PC-9 (cell line): ENCODE measurements around the gene TNFAIP3. TPM values are rescaled to one million over a fixed set of nuclear protein-coding genes. Genes with fewer than 3 reads are reported as not detected.

Experiments used
- BruUV-seq: library from RNA; stranded (reverse); fragments of 400-500 nt; replicated peaks from 2 replicates; lab custom pipeline; 2021; lab: Mats Ljungman, UMichigan
- CTCF ChIA-PET: fragments of 300-600 bp; sonication (Branson Sonifier 250); formaldehyde crosslinking; loops from one replicate; lab custom pipeline; 2022; ENCODE audit warnings: antibody characterized with exemption; lab: Charles Lee
- POLR2A ChIA-PET: fragments of 300-600 bp; sonication (Branson Sonifier 250); formaldehyde crosslinking; loops from one replicate; lab custom pipeline; 2022; ENCODE audit warnings: antibody characterized with exemption; ENCODE audit not compliant: unreplicated experiment; lab: Charles Lee
- DNase-seq, 2 experiments: peaks; one replicate each; pipeline versions ENCODE4 v3.0.0 to v3.0.0-alpha.2; 2015 to 2022; ENCODE audit warnings: mixed read lengths in 1 of 2
- H2AFZ ChIP-seq: fragments of 200-600 bp; sonication (generic); 2 replicates; pipeline ENCODE4 v1.8.1; 2017; ENCODE audit warnings: antibody characterized with exemption
- H3F3A ChIP-seq: fragments of 200-600 bp; sonication (generic); 2 replicates; pipeline ENCODE4 v1.8.1; 2017; ENCODE audit warnings: antibody characterized with exemption, mild to moderate bottlenecking, low read depth; ENCODE audit not compliant: insufficient read depth
- H3K27ac ChIP-seq: fragments of 200-600 bp; sonication (generic); 2 replicates; pipeline ENCODE4 v1.6.1; 2016; ENCODE audit warnings: mixed run types
- H3K27me3 ChIP-seq: fragments of 200-600 bp; sonication (generic); 2 replicates; pipeline ENCODE4 v1.6.1; 2016; ENCODE audit warnings: low read depth, mixed run types; ENCODE audit not compliant: insufficient read depth
- H3K36me3 ChIP-seq: fragments of 200-600 bp; sonication (generic); 2 replicates; pipeline ENCODE4 v1.6.1; 2016; ENCODE audit warnings: low read depth, mixed run types
- H3K4me1 ChIP-seq: fragments of 200-600 bp; sonication (generic); replicated peaks from 2 replicates; pipeline ENCODE4 v1.6.1; 2016; ENCODE audit warnings: mixed run types; ENCODE audit not compliant: insufficient read depth
- H3K4me2 ChIP-seq: fragments of 200-600 bp; sonication (generic); 2 replicates; pipeline ENCODE4 v1.6.1; 2017; ENCODE audit warnings: mixed run types
- H3K4me3 ChIP-seq: fragments of 200-600 bp; sonication (generic); 2 replicates; pipeline ENCODE4 v1.6.1; 2016; ENCODE audit warnings: mixed run types
- H3K79me2 ChIP-seq: fragments of 200-600 bp; sonication (generic); 2 replicates; pipeline ENCODE4 v1.6.1; 2017; ENCODE audit warnings: low read depth, mixed run types
- H3K9me2 ChIP-seq: fragments of 200-600 bp; sonication (generic); 2 replicates; pipeline ENCODE4 v1.8.1; 2017; ENCODE audit warnings: mild to moderate bottlenecking; ENCODE audit not compliant: insufficient read depth
- H3K9me3 ChIP-seq: fragments of 200-600 bp; sonication (generic); 2 replicates; pipeline ENCODE4 v1.8.1; 2016; ENCODE audit warnings: low read depth; ENCODE audit not compliant: insufficient read depth
- H4K20me1 ChIP-seq: fragments of 200-600 bp; sonication (generic); 2 replicates; pipeline ENCODE4 v1.8.1; 2017; ENCODE audit not compliant: insufficient read depth
- CTCF ChIP-seq: fragments of 200-600 bp; sonication (generic); conservative IDR thresholded peaks from 2 replicates; pipeline ENCODE4 v1.6.1; 2017; ENCODE audit warnings: mixed run types, antibody characterized with exemption, mild to moderate bottlenecking, moderate library complexity
- EZH2 ChIP-seq: fragments of 200-600 bp; sonication (generic); IDR thresholded peaks from 2 replicates; pipeline ENCODE4 v1.8.0; 2017; ENCODE audit warnings: antibody characterized with exemption, low read depth
- intact Hi-C: fragments of 100-400 bp; cut with micrococcal nuclease; formaldehyde crosslinking; loops from one replicate; pipeline ENCODE4 v1.10.0; 2022; ENCODE audit not compliant: unreplicated experiment
- total RNA-seq: library from RNA; stranded (reverse); gene quantifications from 2 replicates; pipeline ENCODE4 v1.2.3, GENCODE V29; 2021

The TNFAIP3 gene
- total RNA-seq, 1 experiment from 2014 or later = 7.8 TPM

- 0 out of 2 replicates have a peak, but pooled peaks cover 3% of the 10 kb centered on the region for H3K4me1 ChIP-seq
- POLR2A ChIA-PET = no interaction called here
- no peaks in the 10 kb centered on the region for H3K27me3 ChIP-seq
- H3F3A ChIP-seq = no peaks in the 10 kb centered on the region
- H3K9me3 ChIP-seq = no peaks in the 10 kb centered on the region
- H3K4me3 ChIP-seq = no peak overlapping the region
- no peak overlapping the region for H3K4me2 ChIP-seq
- H3K9me2 ChIP-seq = no peaks in the 10 kb centered on the region
- TF ChIP-seq CTCF (no peak), EZH2 (no peak)
- no peaks in the 10 kb centered on the region for H3K36me3 ChIP-seq
- no peak overlapping the region for H3K27ac ChIP-seq
- DNase-seq = no peak
- BruUV-seq = no TSS peak
- H4K20me1 ChIP-seq = no peaks in the 10 kb centered on the region
- H2AFZ ChIP-seq = no peak overlapping the region
- no peaks in the 10 kb centered on the region for H3K79me2 ChIP-seq
- CTCF ChIA-PET = no interaction called here
- intact Hi-C loops = no loop called here
These were observed 40.1 kb downstream of the TNFAIP3 start for GRCh38 chr6:137907170-137907569.

DNA sequence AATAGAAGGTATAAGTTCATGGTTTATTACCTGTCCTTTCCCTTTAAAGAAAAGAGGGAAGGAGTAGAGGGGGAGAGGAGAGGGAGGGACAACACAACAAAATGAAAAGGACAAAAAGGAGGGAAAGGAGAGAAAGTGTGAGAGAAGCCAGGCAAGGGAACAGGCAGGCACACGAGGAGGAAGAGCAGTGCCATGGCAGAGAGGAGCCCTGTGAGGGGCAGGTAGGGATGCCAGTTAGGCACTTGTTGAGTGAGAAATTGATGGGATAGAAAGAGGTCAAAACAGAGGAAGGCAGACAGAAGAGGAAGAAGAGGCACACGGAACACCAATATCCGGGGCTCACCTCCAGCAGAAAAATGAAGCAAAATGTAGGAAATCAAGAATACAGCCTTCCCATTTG is 42.5 kb downstream of the TNFAIP3 start:
- intact Hi-C loops = no loop called here
- ChIA-PET CTCF (no interaction called here), POLR2A (no interaction called here)
- Histone ChIP-seq H3F3A (no peaks in the 10 kb centered on the region), H3K9me3 (peaks cover 12% of the 10 kb centered on the region; the same call in 1 of the 2 replicates), H3K4me1 (0 out of 2 replicates have a peak, but pooled peaks cover 3% of the 10 kb centered on the region), H3K27me3 (no peaks in the 10 kb centered on the region), H4K20me1 (no peaks in the 10 kb centered on the region), H2AFZ (no peak overlapping the region), H3K27ac (no peak overlapping the region), H3K4me2 (no peak overlapping the region), H3K9me2 (no peaks in the 10 kb centered on the region), H3K4me3 (no peak overlapping the region), H3K36me3 (no peaks in the 10 kb centered on the region), H3K79me2 (no peaks in the 10 kb centered on the region)
- no peak for TF ChIP-seq CTCF
- no peak for TF ChIP-seq EZH2
- BruUV-seq = no TSS peak
- no peak for DNase-seq

DNA sequence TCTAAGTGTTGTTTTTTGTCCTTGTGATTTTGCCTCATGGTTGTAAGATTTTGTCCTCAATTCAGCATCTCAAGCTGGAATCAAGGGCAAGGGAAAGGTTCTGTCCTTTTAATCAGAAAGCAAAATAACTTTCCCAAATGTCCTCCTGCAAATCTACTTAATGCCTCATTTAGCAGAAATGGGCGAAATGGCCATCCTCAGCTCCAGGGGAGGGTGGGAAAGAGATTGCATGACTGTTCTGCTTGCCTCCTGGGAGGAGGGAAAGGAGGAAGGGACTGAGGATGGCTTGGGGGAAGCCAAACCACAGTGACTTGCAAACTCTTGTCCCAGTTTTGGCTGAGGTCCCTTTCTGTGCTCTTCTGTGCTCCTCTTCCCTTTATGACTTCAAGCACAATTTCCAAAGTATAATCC is 43.4 kb downstream of the TNFAIP3 start:
- no peaks in the 10 kb centered on the region for H3F3A ChIP-seq
- no peak overlapping the region for H2AFZ ChIP-seq
- no peaks in the 10 kb centered on the region for H3K27me3 ChIP-seq
- no peaks in the 10 kb centered on the region for H3K9me2 ChIP-seq
- no peak for DNase-seq
- H3K79me2 ChIP-seq = no peaks in the 10 kb centered on the region
- intact Hi-C loops = no loop called here
- POLR2A ChIA-PET = no interaction called here
- no peak overlapping the region for H3K4me2 ChIP-seq
- TF ChIP-seq EZH2 = no peak
- no peak for TF ChIP-seq CTCF
- peaks cover 16% of the 10 kb centered on the region; the same call in 1 of the 2 replicates for H3K9me3 ChIP-seq
- H3K4me1 ChIP-seq = 0 out of 2 replicates have a peak, but pooled peaks cover 3% of the 10 kb centered on the region
- no peaks in the 10 kb centered on the region for H4K20me1 ChIP-seq
- no peak overlapping the region for H3K27ac ChIP-seq
- no TSS peak for BruUV-seq
- CTCF ChIA-PET = no interaction called here
- H3K4me3 ChIP-seq = no peak overlapping the region
- H3K36me3 ChIP-seq = no peaks in the 10 kb centered on the region
